ENCODE measurements around the gene FBLN1.

FBLN1 gene

DNA sequence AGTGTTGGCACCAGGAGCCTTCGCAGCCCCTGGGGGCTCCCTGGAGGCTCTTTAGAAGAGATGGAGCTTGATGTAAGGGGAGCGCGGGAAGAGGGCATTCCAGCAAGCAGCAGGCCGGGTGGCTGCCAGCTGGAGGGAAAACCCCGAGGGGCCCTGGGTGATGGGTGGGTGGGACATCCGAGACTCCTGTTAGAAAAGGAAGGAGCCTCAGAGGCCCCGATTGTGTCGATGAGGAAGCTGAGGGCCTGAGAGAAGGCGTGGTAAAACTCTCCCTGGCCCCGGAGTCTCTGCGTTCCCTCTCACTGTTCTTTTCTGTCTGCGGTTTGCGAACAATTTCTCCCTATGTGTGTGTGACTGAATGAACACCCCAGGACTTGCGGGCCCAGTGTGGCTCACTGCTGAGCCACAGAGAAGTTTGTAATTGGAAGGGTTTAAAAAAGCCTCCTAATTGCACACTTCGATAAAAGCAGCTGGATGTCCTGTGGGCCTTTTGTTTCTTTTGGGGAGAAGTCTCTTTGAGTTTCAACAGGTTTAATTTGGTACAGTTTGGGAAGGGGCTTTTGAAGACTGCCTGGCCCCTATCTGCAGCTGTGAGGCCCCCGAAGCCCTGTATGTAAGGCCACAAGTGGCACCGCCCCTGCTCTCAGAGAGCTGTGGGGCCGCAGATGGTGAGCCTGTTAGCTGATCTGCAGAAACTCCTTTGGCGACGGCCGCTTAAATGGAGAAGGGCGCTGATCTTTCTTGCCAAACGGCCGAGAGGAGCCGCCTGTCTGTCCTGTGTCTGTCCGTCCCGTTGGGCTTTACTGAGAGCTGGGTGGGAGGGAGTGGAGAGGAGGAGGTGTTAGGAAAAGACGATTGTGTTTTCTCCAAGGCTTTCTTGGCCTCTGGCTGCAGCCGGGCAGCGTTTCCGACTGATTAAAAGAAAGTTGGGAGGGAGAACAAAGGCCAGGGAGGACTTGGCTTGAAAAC lies 2.0 kb downstream of the FBLN1 start:
- peak; percentile 83 for DNase-seq

DNA sequence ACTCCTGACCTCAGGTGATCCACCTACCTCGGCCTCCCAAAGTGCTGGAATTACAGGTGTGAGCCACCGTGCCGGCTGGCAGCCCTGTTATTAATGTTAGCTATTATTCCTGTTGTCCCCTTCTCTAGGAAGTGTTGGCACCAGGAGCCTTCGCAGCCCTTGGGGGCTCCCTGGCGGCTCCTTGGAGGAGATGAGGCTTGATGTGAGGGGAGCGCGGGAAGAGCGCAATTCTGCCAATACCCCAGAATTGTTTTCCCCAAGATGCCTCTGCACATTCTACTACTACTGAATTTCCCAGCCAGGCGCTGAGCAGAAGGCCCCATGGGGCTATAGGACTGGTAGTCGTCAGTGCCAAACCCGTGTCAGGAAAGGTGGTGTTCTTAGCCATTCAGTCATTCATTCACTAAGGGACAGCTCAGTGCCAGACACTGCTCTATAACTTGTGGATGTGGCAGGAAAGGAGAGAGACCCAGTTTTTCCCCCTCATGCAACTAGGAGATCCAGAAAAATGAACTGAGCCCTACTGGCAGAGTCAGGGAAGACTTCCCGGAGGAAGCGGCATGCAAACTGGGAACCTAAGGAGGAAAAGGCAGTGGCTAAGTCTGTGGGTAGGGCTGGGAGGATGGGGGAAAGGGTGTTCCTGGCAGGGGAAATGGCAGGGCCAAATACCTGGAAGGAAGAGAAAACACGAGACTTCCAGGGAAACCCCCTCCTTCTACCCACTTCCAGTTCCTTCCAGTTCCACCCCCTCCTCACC lies 3.5 kb downstream of the FBLN1 start:
- DNase-seq, result no peak

DNA sequence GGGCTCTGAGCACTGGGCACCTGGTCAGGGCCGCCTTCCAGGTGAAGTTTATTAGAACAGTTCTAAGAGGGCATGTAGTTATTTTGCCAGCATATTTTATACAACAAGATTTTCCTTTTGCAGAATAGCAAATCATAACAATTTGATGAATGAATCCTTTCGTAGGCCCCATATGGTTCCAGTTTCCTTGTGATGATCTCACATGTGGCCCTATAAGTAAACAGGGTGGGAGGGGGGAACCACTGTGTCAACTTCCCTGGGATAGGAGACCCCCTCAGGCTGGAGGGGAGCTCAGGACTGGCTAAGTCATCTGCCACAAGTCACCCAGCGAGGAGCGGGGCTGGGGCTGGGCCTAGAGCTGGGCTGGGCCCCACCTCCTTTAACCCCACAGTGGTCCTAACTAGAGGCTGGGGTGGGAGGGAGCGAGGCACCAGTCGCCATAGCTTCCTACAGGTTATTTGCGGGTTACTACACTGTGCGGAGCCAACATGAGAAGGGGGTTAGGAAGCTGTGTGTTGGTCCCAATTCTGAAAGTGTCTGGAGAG lies 4.2 kb downstream of the FBLN1 start:
- DNase-seq, result peak; percentile 44

DNA sequence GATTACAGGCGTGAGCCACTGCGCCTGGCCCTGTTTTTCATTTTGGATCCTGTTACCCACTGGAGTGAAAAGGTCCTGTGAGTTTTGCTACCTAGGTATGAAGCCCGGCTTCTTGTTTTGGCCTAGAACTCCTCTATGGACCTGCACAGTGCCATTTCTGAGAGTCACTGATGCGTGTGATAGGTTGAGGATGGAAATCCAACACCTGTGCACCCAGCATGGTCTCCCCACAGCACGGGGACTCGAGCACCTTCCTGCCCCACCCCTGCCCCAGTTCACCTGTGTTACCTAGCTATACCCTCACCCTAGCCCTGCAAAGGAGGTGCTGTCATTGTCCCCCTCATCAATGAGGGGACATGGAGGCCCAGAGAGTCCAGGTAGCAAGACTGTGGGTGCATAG lies 5.1 kb downstream of the FBLN1 start:
- DNase-seq, result no peak

DNA sequence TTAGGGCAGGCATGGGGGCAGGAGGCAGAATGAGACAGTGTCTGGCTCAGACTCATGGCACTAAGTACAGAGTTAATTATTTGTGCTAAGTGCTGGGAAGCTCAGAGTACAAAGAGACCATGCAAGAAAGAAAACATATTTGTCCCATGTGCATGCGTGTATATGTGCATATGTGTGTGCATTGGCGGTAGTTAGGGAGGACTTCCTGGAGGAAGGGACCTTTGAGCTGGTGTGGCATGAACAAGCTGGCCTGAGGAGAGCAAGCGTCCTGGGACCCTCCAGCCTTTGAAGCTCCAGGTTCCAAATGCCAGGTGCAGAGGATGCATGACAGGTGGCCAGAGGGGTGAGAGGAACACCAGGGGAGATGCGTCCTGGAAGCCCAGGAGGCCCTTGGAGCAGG lies 6.1 kb downstream of the FBLN1 start:
- no peak for DNase-seq

DNA sequence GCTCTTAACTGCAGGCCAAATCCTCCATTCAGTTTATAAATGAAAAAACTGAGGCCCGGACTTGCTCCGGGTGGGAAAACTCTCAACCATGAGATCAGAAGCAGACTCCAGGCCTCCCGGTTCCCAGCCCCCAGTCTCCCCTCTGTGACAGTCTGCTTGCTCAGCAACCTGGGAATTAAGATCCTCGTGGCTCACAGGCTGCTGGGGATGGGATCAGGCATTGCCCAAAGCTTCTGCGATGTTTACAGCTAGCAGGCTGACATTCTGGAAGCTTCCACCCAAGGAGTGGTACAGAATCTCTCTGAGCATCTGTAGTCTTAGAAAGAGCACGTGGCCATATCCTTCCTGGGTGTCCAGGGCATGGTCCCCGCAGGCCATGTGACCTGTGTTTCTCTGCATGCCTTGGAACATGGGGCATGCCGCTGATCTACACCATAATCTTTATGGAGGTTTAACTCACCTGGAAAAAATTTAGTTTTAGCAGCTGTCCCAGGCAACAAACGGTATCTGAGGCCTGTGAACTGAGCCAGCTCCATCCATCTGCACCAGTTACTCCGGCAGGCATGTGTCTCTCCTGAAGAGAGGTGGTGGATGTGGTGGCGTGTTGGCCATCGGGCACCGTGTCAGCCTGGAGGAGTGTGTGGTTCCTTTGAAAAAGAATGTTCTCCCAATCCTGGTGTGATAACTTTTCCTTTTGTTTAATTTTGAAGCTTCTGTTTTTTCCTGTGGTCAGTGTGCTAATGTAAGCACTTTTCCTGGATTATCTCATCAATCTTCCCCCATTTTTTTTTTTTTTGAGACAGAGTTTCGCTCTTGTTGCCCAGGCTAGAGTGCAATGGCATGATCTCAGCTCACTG lies 7.9 kb downstream of the FBLN1 start:
- no peak for DNase-seq

DNA sequence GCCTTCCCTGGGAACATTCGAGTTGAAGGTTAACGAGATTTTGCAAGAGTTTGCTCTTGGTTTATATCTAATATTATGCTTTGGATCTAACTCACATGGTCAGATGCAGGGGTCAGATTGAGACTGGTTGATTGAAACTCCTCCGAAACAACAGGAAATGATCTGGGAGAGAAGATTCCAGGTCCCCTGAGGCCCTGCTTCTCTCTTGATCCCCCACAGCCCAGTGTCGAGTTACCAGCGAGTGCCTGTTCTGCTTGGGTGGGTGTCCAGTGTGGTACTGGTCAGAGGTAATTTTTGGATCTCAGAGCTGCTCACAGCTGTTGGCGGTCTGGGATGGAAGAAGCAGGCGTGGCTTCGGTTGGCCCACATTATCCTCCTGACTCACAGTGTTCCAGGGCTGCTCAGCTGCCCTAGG lies 9.2 kb downstream of the FBLN1 start:
- DNase-seq, result peak; percentile 84

DNA sequence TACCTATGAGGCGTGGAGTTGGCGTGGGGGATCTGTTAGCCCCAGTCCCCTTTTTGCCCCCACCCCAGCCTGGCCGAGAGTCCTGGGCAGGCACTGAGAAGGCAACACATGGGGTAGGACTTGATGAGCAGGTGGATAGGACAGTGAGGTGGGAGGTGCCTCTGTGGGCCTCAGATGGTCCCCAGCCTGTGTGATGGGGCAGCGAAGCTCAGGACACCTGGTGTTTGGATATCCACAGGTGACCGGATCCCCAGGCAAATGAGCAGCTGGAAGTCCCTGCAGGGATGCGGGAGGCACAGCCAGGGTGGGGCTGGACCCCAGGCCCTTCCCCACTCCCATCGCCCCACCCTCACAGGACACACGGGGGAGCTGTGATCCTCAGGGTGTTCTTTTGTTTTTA lies 9.7 kb downstream of the FBLN1 start:
- DNase-seq, result no peak

DNA sequence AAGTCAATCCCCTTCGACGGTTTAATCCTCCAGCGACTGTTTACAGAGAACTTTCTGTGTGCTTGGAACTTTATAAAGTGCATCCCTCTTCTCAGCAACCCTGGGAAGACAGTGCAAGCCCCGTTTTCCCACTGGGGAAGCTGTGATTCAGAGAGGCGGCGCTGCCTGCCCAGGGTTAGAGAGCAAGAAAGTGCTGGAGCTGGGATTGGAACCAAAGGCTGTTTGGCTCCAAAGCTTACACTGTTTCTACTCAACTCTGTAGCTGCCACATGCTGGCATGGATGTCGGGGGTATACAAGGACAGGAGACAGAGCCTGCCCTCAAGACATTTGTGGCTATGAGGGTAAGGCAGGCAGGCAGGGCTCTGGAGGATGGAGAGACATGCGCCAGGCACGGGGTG lies 13.0 kb downstream of the FBLN1 start:
- no peak for DNase-seq

DNA sequence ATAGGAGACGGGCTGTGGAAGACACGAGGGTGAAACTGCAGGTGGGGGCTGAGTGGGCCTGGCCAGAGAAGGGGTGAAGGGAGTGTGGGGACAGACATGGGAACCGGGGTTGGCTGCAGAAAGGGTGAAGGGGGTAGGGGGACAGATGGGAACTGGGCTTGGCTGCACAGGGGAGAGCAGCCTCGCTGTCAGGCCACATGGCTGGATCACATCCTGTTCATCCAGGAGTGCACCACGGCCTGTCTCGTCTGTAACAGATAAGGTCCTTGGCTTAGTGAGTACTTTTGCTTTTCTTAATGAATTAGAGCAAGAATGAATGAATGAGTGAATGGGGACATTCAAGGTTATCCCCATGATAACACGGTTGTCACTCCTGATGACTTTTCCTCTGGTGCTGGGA lies 13.5 kb downstream of the FBLN1 start:
- no peak for DNase-seq

DNA sequence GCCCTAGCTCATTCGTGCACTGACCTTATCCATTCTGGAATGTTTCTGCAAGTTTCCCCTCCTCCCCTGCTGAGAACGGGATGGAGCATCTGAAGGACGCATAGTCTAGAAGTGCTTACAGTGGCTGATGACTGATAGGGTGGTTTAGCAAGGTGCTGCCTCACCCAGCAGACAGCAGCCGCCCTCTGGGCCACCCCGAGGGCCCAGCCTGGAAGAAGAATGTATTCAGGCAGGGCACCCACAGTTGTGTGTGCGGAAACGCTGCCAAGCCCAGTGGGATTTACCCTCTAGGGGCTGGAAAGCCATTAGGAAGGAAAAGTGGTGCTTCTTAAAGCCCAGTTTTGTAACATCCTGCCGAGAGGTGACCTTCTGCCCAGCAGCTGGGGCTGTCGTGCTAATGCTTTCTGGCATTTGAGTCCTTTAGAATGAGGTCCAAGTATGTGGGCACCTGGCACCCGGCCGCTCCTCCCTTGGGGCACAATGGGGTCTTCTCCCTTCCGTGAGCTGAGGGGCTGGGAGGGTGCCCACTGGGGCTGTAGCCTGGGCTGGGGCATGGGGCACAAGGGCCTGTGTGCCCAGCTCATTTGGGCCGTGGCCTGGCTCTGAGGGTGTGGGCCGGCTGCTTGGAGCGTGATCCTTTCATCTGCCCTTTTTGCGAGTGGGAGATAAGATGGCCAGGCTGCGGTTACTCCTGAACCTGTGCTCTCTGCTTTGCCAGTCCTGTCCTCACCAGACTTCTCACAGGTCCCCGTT lies 14.4 kb downstream of the FBLN1 start:
- DNase-seq, result peak; percentile 72

DNA sequence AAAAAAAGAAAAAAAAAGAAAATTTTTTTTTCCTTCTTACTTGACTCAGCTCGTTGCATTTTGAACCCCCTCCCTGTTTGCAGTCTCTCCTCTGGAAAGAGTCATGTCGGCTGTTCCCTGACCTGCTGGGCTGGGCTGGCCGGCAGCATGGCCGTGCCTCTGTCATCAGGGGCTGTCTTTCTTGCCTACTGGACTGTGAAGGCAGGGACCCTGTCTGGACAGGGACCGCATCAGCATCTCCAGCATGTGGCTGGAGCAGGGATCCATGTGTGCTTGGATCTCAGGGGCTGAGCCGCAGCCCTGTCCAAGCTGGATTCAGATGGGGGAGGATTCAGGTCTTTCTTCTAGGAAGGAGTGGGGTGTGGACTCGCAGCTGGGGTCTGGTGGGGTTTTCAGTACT lies 15.5 kb downstream of the FBLN1 start:
- no peak for DNase-seq

DNA sequence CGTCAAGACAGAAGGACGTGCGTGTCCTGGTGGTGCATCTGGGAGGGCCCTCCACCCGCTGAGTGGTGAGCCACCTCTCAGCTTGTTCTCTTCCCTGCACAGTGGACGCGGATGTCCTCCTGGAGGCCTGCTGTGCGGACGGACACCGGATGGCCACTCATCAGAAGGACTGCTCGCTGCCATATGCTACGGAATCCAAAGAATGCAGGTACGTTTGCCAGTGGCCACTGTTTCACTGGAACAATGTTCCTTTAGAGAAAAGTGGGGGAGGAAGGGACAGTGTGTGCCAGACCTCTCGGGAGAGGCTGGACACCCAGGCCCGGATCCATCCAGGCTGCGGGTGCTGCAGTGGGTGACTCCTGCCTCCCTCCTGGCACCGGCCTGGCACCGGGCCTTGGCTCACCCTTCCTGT lies 15.9 kb downstream of the FBLN1 start:
- DNase-seq, result no peak

DNA sequence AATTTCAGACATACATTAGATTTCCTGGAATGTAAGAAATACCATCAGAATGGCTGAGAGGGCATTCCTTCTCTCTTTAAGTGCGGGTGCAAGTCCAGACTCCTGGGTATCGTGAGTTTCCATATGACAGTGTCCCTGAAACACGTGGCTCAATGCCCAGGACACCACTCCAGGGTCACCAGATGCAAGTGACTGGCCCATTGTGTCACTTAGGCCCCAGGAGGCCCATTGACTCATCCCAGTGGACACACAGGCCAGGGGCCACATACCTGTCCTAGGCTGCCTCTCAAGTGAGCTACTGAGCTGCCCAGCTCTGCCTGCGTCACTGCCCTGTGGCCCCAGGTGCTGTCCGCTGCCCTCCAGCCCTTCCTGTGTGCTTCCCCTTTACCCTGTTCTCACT lies 18.5 kb downstream of the FBLN1 start:
- DNase-seq, result no peak

DNA sequence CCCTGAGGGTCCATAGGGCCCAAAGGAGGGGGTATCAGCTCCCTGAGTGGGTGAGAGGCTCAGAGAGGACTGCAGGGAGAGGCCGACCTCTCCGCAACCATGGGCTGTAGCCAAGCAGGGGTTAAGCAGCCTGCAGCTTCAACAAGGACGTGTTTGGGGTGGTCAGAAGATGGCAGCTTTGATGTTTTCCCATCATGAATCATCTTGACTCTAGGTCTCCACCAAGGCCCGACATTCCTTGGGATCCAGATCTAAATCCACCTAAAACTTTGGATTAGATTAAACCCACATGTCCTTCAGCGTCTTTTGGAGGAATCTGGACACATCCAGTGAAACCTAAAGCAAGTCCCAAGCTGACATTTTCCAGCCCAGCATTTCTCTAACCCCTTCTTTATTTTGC lies 19.8 kb downstream of the FBLN1 start:
- no peak for DNase-seq

DNA sequence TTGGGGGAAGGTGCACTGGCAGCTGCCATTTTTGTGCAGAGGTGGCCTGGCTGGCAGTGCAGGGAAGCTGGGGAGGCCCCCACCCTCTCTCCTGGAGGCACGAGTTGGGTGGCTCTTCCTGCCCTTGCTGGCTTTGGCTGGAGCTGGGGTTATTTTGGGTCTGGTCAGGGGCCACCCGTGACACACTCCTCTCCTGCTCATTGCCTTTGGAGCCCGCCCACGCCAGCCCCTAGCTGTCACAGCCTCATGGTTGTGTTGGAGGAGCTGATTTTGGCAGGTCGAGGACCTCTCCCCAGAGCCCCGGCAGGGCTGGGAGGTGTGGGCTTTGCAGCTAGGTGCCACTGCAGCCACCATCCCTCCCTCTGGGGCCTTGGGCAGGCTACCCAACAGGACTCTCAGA lies 21.5 kb downstream of the FBLN1 start:
- DNase-seq, result no peak

DNA sequence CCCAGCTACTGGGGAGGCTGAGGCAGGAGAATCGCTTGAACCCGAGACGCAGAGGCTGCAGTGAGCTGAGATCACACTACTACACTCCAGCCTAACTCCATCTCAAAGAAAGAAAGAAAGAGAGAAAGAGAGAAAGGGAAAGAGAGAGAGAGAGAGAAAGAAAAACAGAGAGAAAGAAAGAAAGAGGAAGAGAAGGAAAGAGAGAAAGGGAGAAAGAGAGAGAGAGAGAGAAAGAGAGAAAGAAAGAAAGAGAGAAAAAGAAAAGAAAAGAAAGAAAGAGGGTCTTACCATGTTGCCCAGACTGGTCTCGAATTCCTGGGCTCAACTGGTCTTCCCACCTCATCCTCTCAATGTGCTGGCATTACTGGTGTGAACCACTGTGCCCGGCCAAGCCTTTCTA lies 22.3 kb downstream of the FBLN1 start:
- DNase-seq, result no peak

DNA sequence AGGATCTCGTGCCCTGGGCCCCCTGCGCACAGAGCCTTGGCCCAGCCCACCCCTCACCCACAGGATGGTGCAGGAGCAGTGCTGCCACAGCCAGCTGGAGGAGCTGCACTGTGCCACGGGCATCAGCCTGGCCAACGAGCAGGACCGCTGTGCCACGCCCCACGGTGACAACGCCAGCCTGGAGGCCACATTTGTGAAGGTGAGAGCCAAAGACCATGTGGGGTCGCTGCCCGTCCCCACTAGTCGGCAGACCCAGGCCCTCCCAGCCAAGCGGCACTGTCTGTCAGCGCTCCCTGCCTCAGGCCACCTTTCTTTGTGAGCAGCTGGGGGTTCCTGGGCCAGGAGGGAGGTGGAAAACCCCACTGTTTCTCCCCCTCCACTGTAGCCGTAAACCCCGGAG lies 22.8 kb downstream of the FBLN1 start:
- no peak for DNase-seq

DNA sequence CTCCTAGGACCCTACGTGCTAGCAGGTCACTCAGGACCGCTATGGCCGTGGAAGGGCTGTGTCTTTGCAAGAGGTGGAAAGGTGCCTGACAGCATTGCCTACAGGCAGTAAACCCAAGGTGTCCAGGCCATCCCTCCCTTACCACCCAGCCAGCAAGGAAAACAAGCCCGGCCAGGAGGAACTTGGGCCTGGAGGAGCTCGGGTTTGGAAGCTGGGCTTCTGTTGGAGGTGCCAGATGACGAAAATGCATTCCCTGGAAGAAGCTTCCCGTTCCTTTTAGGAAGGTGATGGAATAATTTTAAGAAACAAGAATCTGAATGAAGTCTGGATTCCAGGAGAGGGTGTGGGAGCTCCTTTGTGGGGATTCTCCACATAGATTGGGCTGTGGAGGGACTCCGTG lies 23.6 kb downstream of the FBLN1 start:
- DNase-seq, result no peak

DNA sequence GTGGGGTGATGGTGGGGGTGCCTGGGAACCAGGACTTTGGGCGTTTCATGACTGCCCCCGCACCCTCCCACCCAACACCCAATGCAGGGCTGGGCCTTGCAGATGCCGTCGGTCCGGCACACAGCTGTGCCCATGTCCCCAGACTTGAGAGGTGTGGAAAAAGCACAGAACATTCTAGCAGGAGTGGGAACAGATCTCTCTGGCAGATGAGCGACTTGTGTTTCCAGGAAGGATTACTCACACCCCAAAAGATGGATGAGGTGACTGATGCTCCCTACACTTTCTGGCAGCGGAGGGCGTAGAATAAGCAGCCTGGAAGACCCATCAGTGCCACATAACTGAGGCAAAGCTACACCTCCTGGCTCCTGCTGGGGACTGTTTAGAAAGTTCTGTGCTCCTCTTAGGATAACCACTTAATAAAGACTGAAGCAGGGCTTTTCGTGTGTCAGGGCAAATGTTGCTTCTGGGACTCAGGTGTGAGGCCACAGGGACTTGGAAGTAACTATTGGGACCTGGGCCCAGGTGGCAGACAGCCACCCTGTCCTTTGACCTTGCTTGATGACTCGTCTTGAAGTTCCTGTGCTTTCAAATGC lies 24.2 kb downstream of the FBLN1 start:
- no peak for DNase-seq

DNA sequence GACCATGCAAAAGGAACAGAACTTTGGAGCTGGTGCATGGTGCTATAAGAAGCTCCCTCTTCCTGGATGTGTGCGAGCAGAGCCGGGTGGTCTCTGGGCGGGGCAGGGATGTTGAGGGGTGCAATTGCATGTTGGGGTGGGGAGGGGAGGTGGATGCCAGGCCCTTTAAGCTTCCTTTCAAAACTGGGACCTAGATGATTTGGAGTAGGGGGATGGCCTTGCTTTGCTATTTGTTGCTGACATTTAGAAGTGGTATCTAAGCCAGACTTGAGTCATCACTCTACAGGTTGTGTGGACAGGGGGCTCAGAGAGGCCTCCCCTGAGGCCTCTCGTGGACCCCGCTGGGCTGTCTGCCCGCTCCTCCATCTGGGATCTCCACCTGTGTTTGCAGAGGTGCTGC lies 24.8 kb downstream of the FBLN1 start:
- no peak for DNase-seq

Data from fibroblast of skin of scalp (primary cell).